NCI-H345 (cell line): ENCODE measurements around the gene EXTL1.

ENCODE experiments used
- DNase-seq: peaks from one replicate; lab custom pipeline; 2025; lab: John Stamatoyannopoulos, UW

The EXTL1 gene

GRCh38 chr1:26070296-26070962 is 48.9 kb downstream of the EXTL1 start:
- no peak for DNase-seq

GRCh38 chr1:26070963-26071342 is 49.4 kb downstream of the EXTL1 start:
- no peak for DNase-seq

- DNase-seq, result no peak
Observed at GRCh38 chr1:26072305-26072704, 50.7 kb downstream of the EXTL1 start.

- DNase-seq, result no peak
Observed at GRCh38 chr1:26075421-26076144, 54.0 kb downstream of the EXTL1 start.

- DNase-seq, result no peak
Observed at GRCh38 chr1:26077524-26077923, 55.9 kb downstream of the EXTL1 start.

- no peak for DNase-seq
Observed at GRCh38 chr1:26078286-26079177, 57.0 kb downstream of the EXTL1 start.

GRCh38 chr1:26079178-26079563 is 57.6 kb downstream of the EXTL1 start:
- no peak for DNase-seq

GRCh38 chr1:26079960-26080814 is 58.6 kb downstream of the EXTL1 start:
- DNase-seq, result no peak

- DNase-seq, result no peak
Observed at GRCh38 chr1:26081267-26082019, 59.9 kb downstream of the EXTL1 start.

GRCh38 chr1:26082020-26082350 is 60.4 kb downstream of the EXTL1 start:
- no peak for DNase-seq

- DNase-seq, result no peak
Observed at GRCh38 chr1:26083208-26083607, 61.6 kb downstream of the EXTL1 start.

- no peak for DNase-seq
Observed at GRCh38 chr1:26084091-26084561, 62.6 kb downstream of the EXTL1 start.

- no peak for DNase-seq
Observed at GRCh38 chr1:26084844-26085243, 63.3 kb downstream of the EXTL1 start.
